HepG2 (cell line): Measurements from ENCODE around the gene DLEC1.

Experiments used
- CEBPB ChIP-seq: IDR thresholded peaks from 2 replicates; pipeline ENCODE4 v1.6.1; 2011; ENCODE audit warnings: low read depth, low read length, improper control_type of control experiment, borderline replicate concordance
- E2F1 ChIP-seq: sonication (generic); formaldehyde crosslinking; IDR thresholded peaks from 2 replicates; pipeline ENCODE4 v1.5.0; 2020; ENCODE audit warnings: missing genetic modification reagents
- EP300 ChIP-seq, 3 experiments: sonication (generic) in 1 of 3; formaldehyde crosslinking in 1 of 3; IDR thresholded peaks; 2 replicates each; pipeline versions ENCODE4 v1.5.1 to v1.6.1; 2011 to 2020; ENCODE audit warnings: low read depth in 2 of 3, low read length in 2 of 3, borderline replicate concordance in 1 of 3, improper control_type of control experiment in 1 of 3, mild to moderate bottlenecking in 1 of 3, missing genetic modification reagents in 1 of 3, moderate library complexity in 1 of 3
- POLR2A ChIP-seq, 2 experiments: IDR thresholded peaks; 2 replicates each; pipeline ENCODE4 v1.6.1; 2011; ENCODE audit warnings: low read depth in 2 of 2, low read length in 2 of 2, mild to moderate bottlenecking in 1 of 2, moderate library complexity in 1 of 2; ENCODE audit not compliant: insufficient read depth in 1 of 2
- RFX5 ChIP-seq: IDR thresholded peaks from 2 replicates; pipeline ENCODE4 v1.6.1; 2011; ENCODE audit warnings: low read depth, low read length, improper control_type of control experiment
- TF ChIP-seq, protein P1 (sequence below): IDR thresholded peaks from 2 replicates; pipeline ENCODE4 v1.6.1; 2012; ENCODE audit warnings: inconsistent platforms

DNA sequence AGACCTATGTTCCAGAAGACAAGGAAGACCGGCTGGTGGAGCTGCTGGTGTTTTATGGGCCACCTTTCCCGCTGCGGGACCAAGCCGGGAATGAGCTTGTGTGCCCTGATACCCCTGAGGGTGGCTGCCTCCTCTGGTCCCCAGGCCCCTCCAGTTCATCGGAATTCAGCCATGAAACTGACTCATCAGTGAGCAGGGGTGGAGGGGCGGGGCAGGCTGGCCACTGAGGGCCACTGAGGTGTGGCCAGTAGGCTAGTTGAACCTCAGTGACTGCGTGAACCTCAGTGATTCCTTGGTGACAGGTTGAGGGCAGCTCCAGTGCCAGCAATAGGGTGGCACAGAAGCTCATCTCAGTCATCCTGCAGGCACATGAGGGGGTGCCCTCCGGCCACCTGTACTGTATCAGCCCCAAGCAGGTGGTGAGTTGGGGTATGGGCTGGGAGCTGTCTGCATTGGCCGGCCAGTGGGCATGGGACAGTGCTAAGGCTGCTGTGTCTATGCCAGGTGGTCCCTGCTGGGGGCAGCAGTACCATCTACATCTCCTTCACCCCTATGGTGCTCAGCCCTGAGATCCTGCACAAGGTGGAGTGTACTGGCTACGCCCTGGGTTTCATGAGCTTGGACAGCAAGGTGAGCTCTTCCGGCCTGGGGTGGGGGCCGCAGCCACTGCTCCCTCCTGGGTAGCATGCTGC, 77.6 kb downstream of the DLEC1 start:
- TF ChIP-seq RFX5 (no peak), E2F1 (no peak), EP300 (IDR thresholded peaks at IDR 0.05; ENCODE audit: low read depth in 2 of 2, low read length in 2 of 2) (no peak), EP300 (CRISPR knock-in tag; IDR thresholded peaks at IDR 0.05; ENCODE audit: borderline replicate concordance) (no peak), POLR2A (IDR thresholded peaks at IDR 0.05; ENCODE audit: insufficient read depth in 1 of 2, low read depth in 2 of 2, low read length in 2 of 2) (no peak; a peak in 1 of 4 replicates), CEBPB (no peak)
- TF ChIP-seq, protein P1, sequence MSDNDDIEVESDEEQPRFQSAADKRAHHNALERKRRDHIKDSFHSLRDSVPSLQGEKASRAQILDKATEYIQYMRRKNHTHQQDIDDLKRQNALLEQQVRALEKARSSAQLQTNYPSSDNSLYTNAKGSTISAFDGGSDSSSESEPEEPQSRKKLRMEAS: no peak; the same call in 1 of the 2 replicates
